A549 (cell line): ENCODE data around the gene UTY. TPM values are rescaled to one million over a fixed set of nuclear protein-coding genes. Genes with fewer than 3 reads are reported as not detected.
A peak's percentile ranks its signal among the peaks of the same experiment; 100 is the strongest.

Experiments
- ATAC-seq, 2 experiments: fragments of 200-7000 bp in 1 of 2; fragments of >200 bp in 1 of 2; cut with Nextera tagmentation in 1 of 2; cut with Tn5 transposase in 1 of 2; 3 replicates each; pipeline versions ENCODE4 v1.8.0 to v1.9.1; 2018 to 2020; ENCODE audit warnings: mild to moderate bottlenecking in 1 of 2, moderate library complexity in 1 of 2
- CTCF ChIA-PET: fragments of 300-600 bp; sonication (Branson Sonifier 250); formaldehyde crosslinking; extraction: SDS; loops from one replicate; lab custom pipeline; 2021; ENCODE audit warnings: antibody characterized with exemption, inconsistent platforms; lab: Yijun Ruan, JAX
- POLR2A ChIA-PET: fragments of 350-600 bp; formaldehyde crosslinking; extraction: SDS; loops from one replicate; lab custom pipeline; 2021; ENCODE audit warnings: antibody characterized with exemption, inconsistent platforms; lab: Yijun Ruan, JAX
- DNase-seq, 2 experiments: peaks; one replicate each; pipeline versions ENCODE4 v3.0.0 to v3.0.0-alpha.2; 2011 to 2016; ENCODE audit warnings: low read depth in 1 of 2, low spot score in 1 of 2
- FAIRE-seq: peaks from 2 replicates; lab custom pipeline; 2011; peaks lifted over from hg19 to GRCh38; lab: Jason Lieb, UNC
- H3K27ac ChIP-seq, 2 experiments: fragments of >200 bp; sonication (Bioruptor Twin); formaldehyde crosslinking; 3 replicates each; pipeline ENCODE4 v1.5.1; 2016 to 2017
- H3K4me1 ChIP-seq: fragments of >200 bp; sonication (Bioruptor Twin); formaldehyde crosslinking; 3 replicates; pipeline ENCODE4 v1.6.1; 2016
- H3K4me2 ChIP-seq: fragments of >200 bp; sonication (Bioruptor Twin); formaldehyde crosslinking; 3 replicates; pipeline ENCODE4 v1.6.1; 2016
- H3K4me3 ChIP-seq: fragments of >200 bp; sonication (Bioruptor Twin); formaldehyde crosslinking; 3 replicates; pipeline ENCODE4 v1.5.1; 2016
- H3K9me3 ChIP-seq: fragments of >200 bp; sonication (Bioruptor Twin); formaldehyde crosslinking; 3 replicates; pipeline ENCODE4 v1.6.1; 2016
- CHD2 ChIP-seq: fragments of 150-350 bp; IDR thresholded peaks from 2 replicates; pipeline ENCODE4 v1.6.1; 2014; ENCODE audit warnings: low read length; ENCODE audit not compliant: partially characterized antibody
- EHF ChIP-seq: fragments of 250-450 bp; sonication (Bioruptor Pico); IDR thresholded peaks from 2 replicates; pipeline ENCODE4 v1.5.0; 2020; ENCODE audit warnings: mild to moderate bottlenecking
- FOSL2 ChIP-seq, 2 experiments: fragments of 450-650 bp in 1 of 2; fragments of >200 bp in 1 of 2; sonication (Bioruptor Twin) in 1 of 2; formaldehyde crosslinking; IDR thresholded peaks; 2 replicates each; pipeline versions ENCODE4 v1.5.0 to v1.6.1; 2016 to 2020; ENCODE audit warnings: mild to moderate bottlenecking in 1 of 2, moderate library complexity in 1 of 2
- FOXS1 ChIP-seq: fragments of 250-450 bp; sonication (Bioruptor Pico); IDR thresholded peaks from 2 replicates; pipeline ENCODE4 v1.5.0; 2020; ENCODE audit warnings: mild to moderate bottlenecking, moderate library complexity
- HOXB5 ChIP-seq: fragments of 250-450 bp; sonication (Bioruptor Pico); IDR thresholded peaks from 2 replicates; pipeline ENCODE4 v1.5.0; 2020; ENCODE audit warnings: mild to moderate bottlenecking, moderate library complexity
- JUN ChIP-seq, 2 experiments: fragments of >200 bp; sonication (Bioruptor Twin); formaldehyde crosslinking; IDR thresholded peaks; 2 replicates in 1 of 2; 3 replicates in 1 of 2; pipeline ENCODE4 v1.6.1; 2016 to 2017
- JUNB ChIP-seq: fragments of >200 bp; sonication (Bioruptor Twin); formaldehyde crosslinking; IDR thresholded peaks from 2 replicates; pipeline ENCODE4 v1.6.1; 2016
- NFE2L2 ChIP-seq: fragments of 150-350 bp; conservative IDR thresholded peaks from 2 replicates; pipeline ENCODE4 v1.6.1; 2014; ENCODE audit warnings: low read length
- NR3C1 ChIP-seq: fragments of >200 bp; sonication (Bioruptor Twin); formaldehyde crosslinking; IDR thresholded peaks from 3 replicates; pipeline ENCODE4 v1.6.1; 2017
- PHF8 ChIP-seq: fragments of 200-600 bp; sonication (generic); IDR thresholded peaks from 2 replicates; pipeline ENCODE4 v1.6.1; 2016; ENCODE audit warnings: low read depth, mild to moderate bottlenecking, antibody characterized with exemption, moderate library complexity, borderline replicate concordance
- POLR2A ChIP-seq: IDR thresholded peaks from 2 replicates; pipeline ENCODE4 v1.6.1; 2012; ENCODE audit warnings: mild to moderate bottlenecking, low read length
- POLR2AphosphoS2 ChIP-seq: conservative IDR thresholded peaks from 2 replicates; pipeline ENCODE4 v1.6.1; 2012; ENCODE audit warnings: low read length, improper control_type of control experiment, inconsistent platforms
- RAD21 ChIP-seq, 2 experiments: fragments of >200 bp in 1 of 2; sonication (Bioruptor Twin) in 1 of 2; formaldehyde crosslinking in 1 of 2; IDR thresholded peaks in 1 of 2; conservative IDR thresholded peaks in 1 of 2; 2 replicates in 1 of 2; 3 replicates in 1 of 2; pipeline ENCODE4 v1.6.1; 2012 to 2018; ENCODE audit warnings: inconsistent platforms in 1 of 2
- RARB ChIP-seq: fragments of 250-450 bp; sonication (Bioruptor Pico); IDR thresholded peaks from 2 replicates; pipeline ENCODE4 v1.8.0; 2021; ENCODE audit warnings: mild to moderate bottlenecking, moderate library complexity
- RFX5 ChIP-seq: fragments of 450-650 bp; IDR thresholded peaks from 2 replicates; pipeline ENCODE4 v1.7.1; 2014; ENCODE audit warnings: antibody characterized with exemption, mild to moderate bottlenecking, moderate library complexity
- RNF2 ChIP-seq: fragments of 200-600 bp; sonication (generic); IDR thresholded peaks from 2 replicates; pipeline ENCODE4 v1.6.1; 2016; ENCODE audit warnings: low read depth, mild to moderate bottlenecking, antibody characterized with exemption, moderate library complexity, borderline replicate concordance
- ZC3H11A ChIP-seq: fragments of 450-650 bp; IDR thresholded peaks from 2 replicates; pipeline ENCODE4 v1.6.1; 2014; ENCODE audit warnings: antibody characterized with exemption, mild to moderate bottlenecking
- WGBS: methylation state at CpG from one replicate; pipeline ENCODE4 v1.1.6; 2017; ENCODE audit errors: missing lambda C conversion rate; 5-methylcytosine and 5-hydroxymethylcytosine counted together
- polyA minus RNA-seq: library from RNA; depleted of rRNA, polyadenylated mRNA; stranded (reverse); fragments of >200 nt; gene quantifications from 2 replicates; pipeline ENCODE4 v1.2.3, GENCODE V29; 2011; rRNA and poly(A)+ RNA removed
- polyA plus RNA-seq, 4 experiments: library from polyadenylated mRNA; depleted of rRNA in 3 of 4; stranded (reverse); fragments of >200 nt; fragmentation: RNase III in 1 of 4; extraction: RNeasy Plus Mini Kit Qiagen cat#74134 plus additional on column Dnase treatment in 1 of 4; gene quantifications; 2 replicates in 3 of 4; 3 replicates in 1 of 4; pipeline ENCODE4 v1.2.3, GENCODE V29; 2011 to 2017
- TF ChIP-seq, protein P1 (sequence below): IDR thresholded peaks from 2 replicates; pipeline ENCODE4 v1.6.1; 2012
- TF ChIP-seq, protein P2 (sequence below): fragments of 150-350 bp; IDR thresholded peaks from 2 replicates; pipeline ENCODE4 v1.6.1; 2014; ENCODE audit warnings: low read depth, mild to moderate bottlenecking, low read length
- TF ChIP-seq, protein P3 (sequence below): IDR thresholded peaks from 2 replicates; pipeline ENCODE4 v1.6.1; 2012
- TF ChIP-seq, protein P4 (sequence below): fragments of >200 bp; sonication (Bioruptor Twin); formaldehyde crosslinking; IDR thresholded peaks from 3 replicates; pipeline ENCODE4 v1.5.1; 2016
- TF ChIP-seq, protein P5 (sequence below): fragments of >200 bp; sonication (Bioruptor Twin); formaldehyde crosslinking; IDR thresholded peaks from 2 replicates; pipeline ENCODE4 v1.6.1; 2016
- TF ChIP-seq, protein P6 (sequence below): fragments of 200-600 bp; sonication (generic); IDR thresholded peaks from 2 replicates; pipeline ENCODE4 v1.6.1; 2016; ENCODE audit warnings: antibody characterized with exemption, mild to moderate bottlenecking, moderate library complexity

UTY gene
- 12.3 and 12.5 TPM in 2 replicates for polyA plus RNA-seq (2011; rRNA removed)
- polyA plus RNA-seq (2012; cell fraction: cytosol; rRNA removed), result 2.0 TPM in 2 replicates
- polyA plus RNA-seq (2012; cell fraction: nucleus; rRNA removed), result 3.3 and 4.1 TPM in 2 replicates
- 2.8 to 3.1 TPM (median 2.9 TPM) in 3 replicates for polyA plus RNA-seq (2017; fragmentation: RNase III; extraction: RNeasy Plus Mini Kit Qiagen cat#74134 plus additional on column Dnase treatment)
- 32.2 and 33.0 TPM in 2 replicates for polyA minus RNA-seq

DNA sequence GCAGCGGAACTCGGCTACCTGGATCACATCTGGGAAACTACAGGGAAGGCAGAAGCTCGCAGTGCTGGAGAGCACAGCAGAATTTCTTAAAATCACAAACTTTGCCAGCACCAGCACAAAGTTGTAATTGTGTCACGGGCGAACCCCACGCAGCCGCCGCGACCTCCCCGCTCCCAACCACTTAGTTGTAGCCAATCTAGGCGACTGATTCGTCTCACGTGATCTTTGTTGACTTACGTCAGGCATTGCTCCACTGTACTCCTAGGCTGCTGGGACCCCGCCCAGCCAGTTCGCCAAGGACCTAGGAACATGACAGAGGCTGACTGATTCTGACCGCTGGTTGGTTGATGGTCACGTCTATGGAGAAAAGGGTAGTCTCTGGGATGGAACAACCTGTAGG is at the start of gene UTY:
Gene UTY, minus strand, starts transcription at position 206 of the 400 bp plus-strand sequence. CDS start 368 bp downstream, outside the sequence.
- peaks cover 12% of the 10 kb centered on the region; the same call in 1 of the 3 replicates for H3K4me1 ChIP-seq
- 0% methylated on average over 3 of the region's 18 CpGs for WGBS
- CTCF ChIA-PET, result no interaction called here
- DNase-seq, result peak; percentile 36 to 93
- H3K27ac ChIP-seq, result peak within 1 kb of the TSS; percentile 92 to 95
- H3K4me2 ChIP-seq, result peak within 1 kb of the TSS; percentile 76
- no peaks in the 10 kb centered on the region for H3K9me3 ChIP-seq
- no peak for TF ChIP-seq RNF2
- 0 out of 2 replicates have a peak, but pooled peaks have one; percentile 25 for TF ChIP-seq PHF8
- TF ChIP-seq FOSL2 (IDR thresholded peaks at IDR 0.05), result no peak
- no peak for TF ChIP-seq FOSL2 (CRISPR knock-in tag; IDR thresholded peaks at IDR 0.05)
- TF ChIP-seq JUN (IDR thresholded peaks at IDR 0.05), result peak in 1 of 2 experiments; percentile 39; a peak in 1 of 5 replicates
- POLR2A ChIA-PET, result no interaction called here
- H3K4me3 ChIP-seq, result peak within 1 kb of the TSS; percentile 84
- FAIRE-seq, result peak; percentile 96
- ATAC-seq, result peak; percentile 98

DNA sequence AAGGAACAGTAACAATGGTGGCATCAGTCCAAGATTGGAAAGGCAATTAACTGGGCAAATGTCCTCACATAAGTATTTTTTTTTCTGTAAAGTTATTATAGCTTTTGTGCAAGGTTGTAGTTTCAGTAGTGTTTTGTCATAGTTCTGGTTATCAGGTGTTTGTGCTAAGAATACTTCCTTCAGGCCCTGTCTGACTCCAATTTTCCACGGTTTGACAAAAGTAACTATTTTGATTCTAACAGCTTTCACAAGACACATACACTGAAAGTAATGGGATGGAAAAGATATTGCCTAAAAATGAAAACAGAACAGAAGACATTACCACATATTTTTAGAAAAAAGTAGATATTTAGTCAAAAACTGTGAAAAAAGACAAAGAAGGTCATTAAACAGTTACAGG is 40.6 kb upstream of the UTY start:
- FAIRE-seq (no peak), ATAC-seq (no peak), DNase-seq (no peak)
- no peak overlapping the region for H3K4me3 ChIP-seq
- ChIA-PET POLR2A (no interaction called here), CTCF (no interaction called here)
- no peak overlapping the region for H3K4me2 ChIP-seq
- no peak overlapping the region for H3K27ac ChIP-seq
- no peaks in the 10 kb centered on the region for H3K9me3 ChIP-seq
- WGBS, result 5% methylated on average over 1 of the region's 1 CpG
- H3K4me1 ChIP-seq, result no peaks in the 10 kb centered on the region
- TF ChIP-seq NR3C1, result no peak
- TF ChIP-seq RFX5, result no peak
- TF ChIP-seq CHD2, result no peak
- TF ChIP-seq, protein P1, sequence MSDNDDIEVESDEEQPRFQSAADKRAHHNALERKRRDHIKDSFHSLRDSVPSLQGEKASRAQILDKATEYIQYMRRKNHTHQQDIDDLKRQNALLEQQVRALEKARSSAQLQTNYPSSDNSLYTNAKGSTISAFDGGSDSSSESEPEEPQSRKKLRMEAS, result no peak
- TF ChIP-seq, protein P2, sequence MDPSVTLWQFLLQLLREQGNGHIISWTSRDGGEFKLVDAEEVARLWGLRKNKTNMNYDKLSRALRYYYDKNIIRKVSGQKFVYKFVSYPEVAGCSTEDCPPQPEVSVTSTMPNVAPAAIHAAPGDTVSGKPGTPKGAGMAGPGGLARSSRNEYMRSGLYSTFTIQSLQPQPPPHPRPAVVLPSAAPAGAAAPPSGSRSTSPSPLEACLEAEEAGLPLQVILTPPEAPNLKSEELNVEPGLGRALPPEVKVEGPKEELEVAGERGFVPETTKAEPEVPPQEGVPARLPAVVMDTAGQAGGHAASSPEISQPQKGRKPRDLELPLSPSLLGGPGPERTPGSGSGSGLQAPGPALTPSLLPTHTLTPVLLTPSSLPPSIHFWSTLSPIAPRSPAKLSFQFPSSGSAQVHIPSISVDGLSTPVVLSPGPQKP, result no peak
- TF ChIP-seq, protein P3, sequence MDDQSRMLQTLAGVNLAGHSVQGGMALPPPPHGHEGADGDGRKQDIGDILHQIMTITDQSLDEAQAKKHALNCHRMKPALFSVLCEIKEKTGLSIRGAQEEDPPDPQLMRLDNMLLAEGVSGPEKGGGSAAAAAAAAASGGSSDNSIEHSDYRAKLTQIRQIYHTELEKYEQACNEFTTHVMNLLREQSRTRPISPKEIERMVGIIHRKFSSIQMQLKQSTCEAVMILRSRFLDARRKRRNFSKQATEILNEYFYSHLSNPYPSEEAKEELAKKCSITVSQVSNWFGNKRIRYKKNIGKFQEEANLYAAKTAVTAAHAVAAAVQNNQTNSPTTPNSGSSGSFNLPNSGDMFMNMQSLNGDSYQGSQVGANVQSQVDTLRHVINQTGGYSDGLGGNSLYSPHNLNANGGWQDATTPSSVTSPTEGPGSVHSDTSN, result no peak
- TF ChIP-seq POLR2AphosphoS2, result no peak
- TF ChIP-seq ZC3H11A, result no peak
- TF ChIP-seq EHF (CRISPR knock-in tag), result no peak
- no peak for TF ChIP-seq POLR2A
- TF ChIP-seq FOXS1, result no peak
- no peak for TF ChIP-seq RARB (CRISPR knock-in tag)
- TF ChIP-seq JUNB, result no peak
- no peak for TF ChIP-seq NFE2L2
- TF ChIP-seq, protein P4, sequence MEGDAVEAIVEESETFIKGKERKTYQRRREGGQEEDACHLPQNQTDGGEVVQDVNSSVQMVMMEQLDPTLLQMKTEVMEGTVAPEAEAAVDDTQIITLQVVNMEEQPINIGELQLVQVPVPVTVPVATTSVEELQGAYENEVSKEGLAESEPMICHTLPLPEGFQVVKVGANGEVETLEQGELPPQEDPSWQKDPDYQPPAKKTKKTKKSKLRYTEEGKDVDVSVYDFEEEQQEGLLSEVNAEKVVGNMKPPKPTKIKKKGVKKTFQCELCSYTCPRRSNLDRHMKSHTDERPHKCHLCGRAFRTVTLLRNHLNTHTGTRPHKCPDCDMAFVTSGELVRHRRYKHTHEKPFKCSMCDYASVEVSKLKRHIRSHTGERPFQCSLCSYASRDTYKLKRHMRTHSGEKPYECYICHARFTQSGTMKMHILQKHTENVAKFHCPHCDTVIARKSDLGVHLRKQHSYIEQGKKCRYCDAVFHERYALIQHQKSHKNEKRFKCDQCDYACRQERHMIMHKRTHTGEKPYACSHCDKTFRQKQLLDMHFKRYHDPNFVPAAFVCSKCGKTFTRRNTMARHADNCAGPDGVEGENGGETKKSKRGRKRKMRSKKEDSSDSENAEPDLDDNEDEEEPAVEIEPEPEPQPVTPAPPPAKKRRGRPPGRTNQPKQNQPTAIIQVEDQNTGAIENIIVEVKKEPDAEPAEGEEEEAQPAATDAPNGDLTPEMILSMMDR, result no peak
- no peak for TF ChIP-seq HOXB5
- TF ChIP-seq, protein P5, sequence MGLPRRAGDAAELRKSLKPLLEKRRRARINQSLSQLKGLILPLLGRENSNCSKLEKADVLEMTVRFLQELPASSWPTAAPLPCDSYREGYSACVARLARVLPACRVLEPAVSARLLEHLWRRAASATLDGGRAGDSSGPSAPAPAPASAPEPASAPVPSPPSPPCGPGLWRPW, result no peak
- TF ChIP-seq JUN (IDR thresholded peaks at IDR 0.05), result no peak
- TF ChIP-seq, protein P6, sequence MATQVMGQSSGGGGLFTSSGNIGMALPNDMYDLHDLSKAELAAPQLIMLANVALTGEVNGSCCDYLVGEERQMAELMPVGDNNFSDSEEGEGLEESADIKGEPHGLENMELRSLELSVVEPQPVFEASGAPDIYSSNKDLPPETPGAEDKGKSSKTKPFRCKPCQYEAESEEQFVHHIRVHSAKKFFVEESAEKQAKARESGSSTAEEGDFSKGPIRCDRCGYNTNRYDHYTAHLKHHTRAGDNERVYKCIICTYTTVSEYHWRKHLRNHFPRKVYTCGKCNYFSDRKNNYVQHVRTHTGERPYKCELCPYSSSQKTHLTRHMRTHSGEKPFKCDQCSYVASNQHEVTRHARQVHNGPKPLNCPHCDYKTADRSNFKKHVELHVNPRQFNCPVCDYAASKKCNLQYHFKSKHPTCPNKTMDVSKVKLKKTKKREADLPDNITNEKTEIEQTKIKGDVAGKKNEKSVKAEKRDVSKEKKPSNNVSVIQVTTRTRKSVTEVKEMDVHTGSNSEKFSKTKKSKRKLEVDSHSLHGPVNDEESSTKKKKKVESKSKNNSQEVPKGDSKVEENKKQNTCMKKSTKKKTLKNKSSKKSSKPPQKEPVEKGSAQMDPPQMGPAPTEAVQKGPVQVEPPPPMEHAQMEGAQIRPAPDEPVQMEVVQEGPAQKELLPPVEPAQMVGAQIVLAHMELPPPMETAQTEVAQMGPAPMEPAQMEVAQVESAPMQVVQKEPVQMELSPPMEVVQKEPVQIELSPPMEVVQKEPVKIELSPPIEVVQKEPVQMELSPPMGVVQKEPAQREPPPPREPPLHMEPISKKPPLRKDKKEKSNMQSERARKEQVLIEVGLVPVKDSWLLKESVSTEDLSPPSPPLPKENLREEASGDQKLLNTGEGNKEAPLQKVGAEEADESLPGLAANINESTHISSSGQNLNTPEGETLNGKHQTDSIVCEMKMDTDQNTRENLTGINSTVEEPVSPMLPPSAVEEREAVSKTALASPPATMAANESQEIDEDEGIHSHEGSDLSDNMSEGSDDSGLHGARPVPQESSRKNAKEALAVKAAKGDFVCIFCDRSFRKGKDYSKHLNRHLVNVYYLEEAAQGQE, result no peak
- TF ChIP-seq RAD21 (conservative IDR thresholded peaks at IDR 0.05 in 1 of 2, IDR thresholded peaks at IDR 0.05 in 1 of 2), result no peak
